GM12891 (cell line): ENCODE measurements around the gene CACHD1.

Experiments
- POLR2A ChIP-seq: IDR thresholded peaks from 2 replicates; pipeline ENCODE4 v1.6.1; 2011; ENCODE audit warnings: low read depth, low read length, control low read depth
- POLR2AphosphoS5 ChIP-seq: IDR thresholded peaks from 2 replicates; pipeline ENCODE4 v1.6.1; 2011; ENCODE audit warnings: low read depth, low read length, control low read depth
- SPI1 ChIP-seq: IDR thresholded peaks from 2 replicates; pipeline ENCODE4 v1.6.1; 2011; ENCODE audit warnings: low read depth, low read length, control low read depth

DNA sequence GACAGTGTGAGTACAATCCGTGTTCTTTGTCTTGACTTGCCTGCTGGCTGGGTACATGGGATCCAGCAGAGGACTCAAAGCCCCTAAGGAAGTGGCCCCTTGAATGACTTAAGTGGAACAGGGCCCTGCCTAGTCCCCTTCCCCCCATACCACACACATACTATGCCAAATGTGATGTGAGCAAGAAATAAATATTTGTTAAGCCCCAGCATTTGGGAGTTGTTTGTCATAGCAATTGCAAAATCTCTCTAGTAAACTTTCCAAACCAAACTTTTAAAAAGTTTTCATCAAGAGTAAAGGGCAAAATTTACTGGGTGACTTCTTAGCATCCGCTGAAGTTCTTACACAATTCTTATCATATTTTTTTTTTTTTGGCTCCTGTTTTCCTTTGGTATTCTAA lies 32.5 kb upstream of the CACHD1 start:
- TF ChIP-seq POLR2A (no peak), POLR2AphosphoS5 (no peak), SPI1 (no peak)
